K562 (cell line): Measurements from ENCODE around the gene PDLIM7. TPM values are rescaled to one million over a fixed set of nuclear protein-coding genes. Genes with fewer than 3 reads are reported as not detected.

Experiments used
- ATAC-seq: fragments of 200-7000 bp; cut with Tn5 transposase; 3 replicates; pipeline ENCODE4 v1.9.1; 2020; ENCODE audit warnings: moderate library complexity
- BruUV-seq: library from RNA; stranded (reverse); fragments of 400-500 nt; replicated peaks from 2 replicates; lab custom pipeline; 2021; lab: Mats Ljungman, UMichigan
- CTCF ChIA-PET: fragments of 300-600 bp; formaldehyde crosslinking; extraction: SDS; loops from one replicate; lab custom pipeline; 2021; ENCODE audit warnings: low intra/inter-chr PET ratio; lab: Yijun Ruan, JAX
- POLR2A ChIA-PET: fragments of 300-600, 350-650 bp; sonication (Branson Sonifier 250); formaldehyde crosslinking; extraction: SDS; loops from one replicate; lab custom pipeline; 2021; ENCODE audit warnings: antibody characterized with exemption, inconsistent platforms; lab: Yijun Ruan, JAX
- DNase-seq, 4 experiments: peaks; one replicate each; pipeline versions ENCODE4 v3.0.0 to v3.0.0-alpha.2; 2011 to 2018; ENCODE audit warnings: low spot score in 3 of 4, mixed read lengths in 3 of 4; ENCODE audit errors: extremely low read depth in 1 of 4
- FAIRE-seq: peaks from 2 replicates; lab custom pipeline; 2011; peaks lifted over from hg19 to GRCh38; lab: Jason Lieb, UNC
- H2AFZ ChIP-seq: 2 replicates; pipeline ENCODE4 v1.6.0; 2011; ENCODE audit warnings: low read depth, low read length, control low read depth, inconsistent platforms
- H3K27ac ChIP-seq: fragments of 200-600 bp; 3 replicates; pipeline ENCODE4 v1.8.0; 2011; ENCODE audit warnings: low read depth, mild to moderate bottlenecking, control low read depth, inconsistent platforms, low read length, moderate library complexity, mixed read lengths; ENCODE audit errors: extremely low read depth
- H3K27me3 ChIP-seq, 2 experiments: fragments of 300-600 bp in 1 of 2; 2 replicates in 1 of 2; 3 replicates in 1 of 2; pipeline versions ENCODE4 v1.6.0 to v1.8.0; 2011; ENCODE audit warnings: inconsistent platforms in 2 of 2, low read length in 2 of 2, mild to moderate bottlenecking in 1 of 2, mixed read lengths in 1 of 2, moderate library complexity in 1 of 2; ENCODE audit not compliant: control insufficient read depth in 2 of 2, insufficient read depth in 2 of 2
- H3K36me3 ChIP-seq: fragments of 300-600 bp; 3 replicates; pipeline ENCODE4 v1.8.0; 2011; ENCODE audit warnings: mild to moderate bottlenecking, low read length, inconsistent platforms; ENCODE audit not compliant: control insufficient read depth, insufficient read depth
- H3K4me1 ChIP-seq, 2 experiments: fragments of 200-600 bp in 1 of 2; replicated peaks in 1 of 2; 2 replicates in 1 of 2; 3 replicates in 1 of 2; pipeline versions ENCODE4 v1.5.1 to v1.8.0; 2011; ENCODE audit warnings: inconsistent platforms in 2 of 2, low read length in 2 of 2, mild to moderate bottlenecking in 1 of 2, mixed read lengths in 1 of 2, moderate library complexity in 1 of 2; ENCODE audit not compliant: control insufficient read depth in 2 of 2, insufficient read depth in 2 of 2
- H3K4me2 ChIP-seq: 2 replicates; pipeline ENCODE4 v1.6.1; 2011; ENCODE audit warnings: low read length, control low read depth, inconsistent platforms, mixed read lengths; ENCODE audit not compliant: insufficient read depth
- H3K4me3 ChIP-seq: fragments of 200-600 bp; sonication (generic), shearing (Covaris generic); 2 replicates; pipeline ENCODE4 v1.5.1; 2016; ENCODE audit warnings: control low read depth, inconsistent platforms
- H3K79me2 ChIP-seq: fragments of 200-600 bp; 3 replicates; pipeline ENCODE4 v1.8.0; 2011; ENCODE audit warnings: low read length, inconsistent platforms; ENCODE audit not compliant: control insufficient read depth, insufficient read depth
- H3K9ac ChIP-seq, 2 experiments: 2 replicates each; pipeline versions ENCODE4 v1.6.0 to v1.6.1; 2011; ENCODE audit warnings: low read depth in 2 of 2, low read length in 2 of 2, control low read depth in 1 of 2, inconsistent platforms in 1 of 2, mild to moderate bottlenecking in 1 of 2, mixed read lengths in 1 of 2; ENCODE audit not compliant: insufficient read depth in 1 of 2
- H3K9me1 ChIP-seq: one replicate; pipeline ENCODE4 v1.6.0; 2011; ENCODE audit warnings: inconsistent platforms, mild to moderate bottlenecking, low read length, moderate library complexity; ENCODE audit not compliant: control insufficient read depth, insufficient read depth
- H3K9me3 ChIP-seq: replicated peaks from 2 replicates; pipeline ENCODE4 v1.5.1; 2011; ENCODE audit warnings: low read depth, low read length, inconsistent platforms; ENCODE audit not compliant: control insufficient read depth, insufficient read depth
- H4K20me1 ChIP-seq: replicated peaks from 2 replicates; pipeline ENCODE4 v1.6.1; 2011; ENCODE audit warnings: low read length, inconsistent platforms, mixed read lengths; ENCODE audit not compliant: control insufficient read depth, insufficient read depth
- FOXA1 ChIP-seq: fragments of 450-650 bp; IDR thresholded peaks from 2 replicates; pipeline ENCODE4 v1.6.1; 2016; ENCODE audit warnings: mild to moderate bottlenecking, borderline replicate concordance
- POLR2A ChIP-seq: fragments of 450-650 bp; conservative IDR thresholded peaks from 2 replicates; pipeline ENCODE4 v1.6.1; 2016
- POLR2G ChIP-seq: fragments of 200-400 bp; formaldehyde crosslinking; IDR thresholded peaks from 2 replicates; pipeline ENCODE4 v1.6.1; 2017; ENCODE audit warnings: low read depth, mild to moderate bottlenecking, antibody characterized with exemption, low read length, moderate library complexity
- TEAD1 ChIP-seq, 2 experiments: fragments of 450-650 bp in 1 of 2; sonication (generic) in 1 of 2; formaldehyde crosslinking; IDR thresholded peaks; 2 replicates each; pipeline versions ENCODE4 v1.4.0 to v1.8.0; 2020 to 2022; ENCODE audit warnings: mild to moderate bottlenecking in 2 of 2, missing genetic modification reagents in 1 of 2
- TGIF2 ChIP-seq: sonication (generic); formaldehyde crosslinking; IDR thresholded peaks from 2 replicates; pipeline ENCODE4 v1.8.1; 2022; ENCODE audit warnings: mild to moderate bottlenecking, missing genetic modification reagents, moderate library complexity
- ZNF77 ChIP-seq: fragments of 250-450 bp; sonication (Bioruptor Pico); IDR thresholded peaks from 2 replicates; pipeline ENCODE4 v1.5.0; 2020
- WGBS: fragments of 100-300 bp; shearing (Covaris generic); methylation state at CpG from one replicate; pipeline ENCODE4 v1.1.6; 2016; ENCODE audit warnings: low coverage, mixed read lengths; ENCODE audit not compliant: insufficient coverage; ENCODE audit errors: missing lambda C conversion rate; 5-methylcytosine and 5-hydroxymethylcytosine counted together
- in situ Hi-C: fragments of 300-500 bp; cut with MboI; formaldehyde crosslinking; loops from 4 replicates; pipeline ENCODE4 v1.15.0; 2018; ENCODE audit warnings: inconsistent platforms, mixed read lengths
- intact Hi-C: fragments of 100-400 bp; cut with micrococcal nuclease; formaldehyde crosslinking; loops from 2 replicates; pipeline ENCODE4 v1.14.2; 2022
- polyA plus RNA-seq, 8 experiments: library from polyadenylated mRNA; depleted of rRNA in 4 of 8; stranded (reverse) in 5 of 8; unstranded in 3 of 8; fragments of >200 nt; fragmentation: Nextera tagmentation in 2 of 8; fragmentation: Illumina TruSeq in 1 of 8; extraction: Ambion mirVana in 2 of 8; extraction: Trizol in 1 of 8; gene quantifications; 2 replicates each; pipeline versions ENCODE4 v1.2.1 to v1.2.3, GENCODE V29; 2011 to 2014; ENCODE audit warnings: inconsistent platforms in 1 of 8, missing spikeins in 1 of 8
- total RNA-seq, 7 experiments: library from RNA; depleted of rRNA in 6 of 7; stranded (reverse); fragments of >200 nt in 6 of 7; fragmentation: Illumina TruSeq in 2 of 7; extraction: Trizol in 2 of 7; gene quantifications; 2 replicates each; pipeline versions ENCODE4 v1.2.1 to v1.2.3, GENCODE V29; 2011 to 2021; ENCODE audit warnings: low replicate concordance in 1 of 7

The PDLIM7 gene
- total and polyA plus RNA-seq, 9 of the 15 experiments (the other 6 are each of a cell fraction or from before 2014, with no cell fraction given), result 2.1 to 124 (median 32.6) TPM

GRCh38 chr5:177468329-177468684, 29.1 kb downstream of the PDLIM7 start:
- TF ChIP-seq FOXA1 (no peak), ZNF77 (CRISPR knock-in tag) (no peak), POLR2A (no peak), TEAD1 (CRISPR knock-in tag; IDR thresholded peaks at IDR 0.05) (no peak)
- CTCF ChIA-PET, result no interaction called here
- intact Hi-C loops, result no loop called here
- H3K27me3 ChIP-seq, result no peaks in the 10 kb centered on the region
- peaks cover 2 to 38% of the 10 kb centered on the region in 2 experiments; a peak in 4 of 5 replicates for H3K4me1 ChIP-seq
- 100% methylated on average over 2 of the region's 2 CpGs for WGBS
- POLR2A ChIA-PET, result interaction anchor here (0.6 to 2.3 kb wide), 2 partner anchors 12 to 21 kb away, joined by 3 to 9 read pairs; no protein-coding TSS in a partner anchor
- FAIRE-seq, result no peak
- H3K36me3 ChIP-seq, result peaks cover 61% of the 10 kb centered on the region; the same call in 2 of the 3 replicates
- no peaks in the 10 kb centered on the region; the same call in 1 of the 2 replicates for H4K20me1 ChIP-seq
- no peak overlapping the region for H3K4me3 ChIP-seq
- DNase-seq, result no peak
- in situ Hi-C loops, result no loop called here
- H3K9me3 ChIP-seq, result peaks cover 4% of the 10 kb centered on the region
- BruUV-seq, result no TSS peak
- no peak overlapping the region for H3K4me2 ChIP-seq
- no peak overlapping the region for H2AFZ ChIP-seq
- no peak overlapping the region for H3K27ac ChIP-seq
- no peak for ATAC-seq
- peak overlapping the region in 1 of 2 experiments; percentile 9; a peak in 1 of 4 replicates for H3K9ac ChIP-seq
- H3K79me2 ChIP-seq, result peaks cover 36% of the 10 kb centered on the region
- H3K9me1 ChIP-seq, result no peaks in the 10 kb centered on the region

- Histone ChIP-seq H3K36me3 (peaks cover 63% of the 10 kb centered on the region; the same call in 2 of the 3 replicates), H3K4me2 (no peak overlapping the region), H2AFZ (no peak overlapping the region), H4K20me1 (no peaks in the 10 kb centered on the region; the same call in none of the 2 replicates), H3K27ac (no peak overlapping the region), H3K27me3 (no peaks in the 10 kb centered on the region), H3K9ac (no peak overlapping the region), H3K4me3 (no peak overlapping the region), H3K9me1 (no peaks in the 10 kb centered on the region), H3K4me1 (peaks cover 8 to 40% of the 10 kb centered on the region in 2 experiments), H3K79me2 (peaks cover 31% of the 10 kb centered on the region), H3K9me3 (peaks cover 4% of the 10 kb centered on the region)
- TF ChIP-seq TGIF2, result no peak
- 0 out of 2 replicates have a peak, but pooled peaks have one; percentile 48 for TF ChIP-seq POLR2G
- DNase-seq, result no peak
- ChIA-PET POLR2A (interaction anchor here (0.6 kb wide), 2 partner anchors 10 to 12 kb away, joined by 3 read pairs; no protein-coding TSS in a partner anchor), CTCF (no interaction called here)
- no peak for ATAC-seq
- BruUV-seq, result no TSS peak
- in situ Hi-C loops, result no loop called here
- no peak for FAIRE-seq
- intact Hi-C loops, result no loop called here
- WGBS, result 96% methylated on average over 20 of the region's 31 CpGs
Measured at GRCh38 chr5:177467436-177467835, 30.0 kb downstream of the PDLIM7 start.
